Subcutaneous adipose tissue (tissue), 4 donors: ENCODE results near the gene ZBTB16. TPM values are rescaled to one million over a fixed set of nuclear protein-coding genes. Genes with fewer than 3 reads are reported as not detected.

Experiments used
- total RNA-seq, 4 donors: library from RNA; depleted of rRNA; stranded (reverse); fragments of >200 nt; gene quantifications; one replicate each; pipeline ENCODE4 v1.1.0, GENCODE V29; 2016
- TF ChIP-seq, protein P1 (sequence below): fragments of 450-650 bp; IDR thresholded peaks from one replicate; pipeline ENCODE4 v1.5.1; 2016; ENCODE audit warnings: low read depth, mild to moderate bottlenecking, control low read depth, antibody characterized with exemption, moderate library complexity

The ZBTB16 gene
- total RNA-seq, 4 donors from 2014 or later = 167 to 446 (median 261) TPM

DNA sequence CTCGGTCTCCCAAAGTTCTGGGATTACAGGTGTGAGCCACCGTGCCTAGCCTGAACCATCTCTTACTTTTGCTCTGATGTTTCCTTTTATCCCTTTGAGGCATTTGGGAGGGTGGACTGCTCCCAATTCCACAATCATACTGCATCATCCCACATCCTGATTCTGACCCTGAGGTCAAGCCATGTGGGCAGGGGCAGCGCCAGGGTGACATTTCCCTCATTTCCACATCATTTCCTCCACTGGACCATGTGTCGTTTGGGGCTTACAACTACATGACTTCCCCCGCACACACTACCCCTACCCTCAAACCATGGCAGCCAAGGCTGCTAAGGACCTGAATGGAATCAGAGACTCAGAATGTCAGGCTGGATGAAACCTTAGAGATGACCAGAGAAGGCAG, 26.4 kb upstream of the ZBTB16 start:
- TF ChIP-seq, protein P1, sequence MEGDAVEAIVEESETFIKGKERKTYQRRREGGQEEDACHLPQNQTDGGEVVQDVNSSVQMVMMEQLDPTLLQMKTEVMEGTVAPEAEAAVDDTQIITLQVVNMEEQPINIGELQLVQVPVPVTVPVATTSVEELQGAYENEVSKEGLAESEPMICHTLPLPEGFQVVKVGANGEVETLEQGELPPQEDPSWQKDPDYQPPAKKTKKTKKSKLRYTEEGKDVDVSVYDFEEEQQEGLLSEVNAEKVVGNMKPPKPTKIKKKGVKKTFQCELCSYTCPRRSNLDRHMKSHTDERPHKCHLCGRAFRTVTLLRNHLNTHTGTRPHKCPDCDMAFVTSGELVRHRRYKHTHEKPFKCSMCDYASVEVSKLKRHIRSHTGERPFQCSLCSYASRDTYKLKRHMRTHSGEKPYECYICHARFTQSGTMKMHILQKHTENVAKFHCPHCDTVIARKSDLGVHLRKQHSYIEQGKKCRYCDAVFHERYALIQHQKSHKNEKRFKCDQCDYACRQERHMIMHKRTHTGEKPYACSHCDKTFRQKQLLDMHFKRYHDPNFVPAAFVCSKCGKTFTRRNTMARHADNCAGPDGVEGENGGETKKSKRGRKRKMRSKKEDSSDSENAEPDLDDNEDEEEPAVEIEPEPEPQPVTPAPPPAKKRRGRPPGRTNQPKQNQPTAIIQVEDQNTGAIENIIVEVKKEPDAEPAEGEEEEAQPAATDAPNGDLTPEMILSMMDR = no peak

DNA sequence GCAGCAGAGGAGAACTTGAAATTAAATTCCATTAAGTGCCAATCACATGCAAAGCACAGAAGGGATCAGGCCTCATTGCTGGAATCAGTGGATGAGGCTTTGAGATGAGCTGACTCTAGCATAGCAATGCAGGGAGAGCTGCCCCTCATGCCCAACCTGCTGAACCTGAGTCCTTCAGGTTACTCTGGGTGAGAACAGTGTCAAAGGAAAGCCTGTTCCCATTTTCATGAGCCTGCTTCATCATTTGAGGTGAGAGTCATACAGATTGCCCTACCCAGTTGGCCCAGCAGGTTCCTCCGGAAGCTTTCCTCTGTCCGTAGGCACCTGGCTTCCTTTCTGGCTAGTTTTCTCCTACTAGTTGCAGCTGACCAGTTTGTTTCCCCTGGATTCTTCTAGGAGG, 25.9 kb upstream of the ZBTB16 start:
- TF ChIP-seq, protein P1 = no peak

DNA sequence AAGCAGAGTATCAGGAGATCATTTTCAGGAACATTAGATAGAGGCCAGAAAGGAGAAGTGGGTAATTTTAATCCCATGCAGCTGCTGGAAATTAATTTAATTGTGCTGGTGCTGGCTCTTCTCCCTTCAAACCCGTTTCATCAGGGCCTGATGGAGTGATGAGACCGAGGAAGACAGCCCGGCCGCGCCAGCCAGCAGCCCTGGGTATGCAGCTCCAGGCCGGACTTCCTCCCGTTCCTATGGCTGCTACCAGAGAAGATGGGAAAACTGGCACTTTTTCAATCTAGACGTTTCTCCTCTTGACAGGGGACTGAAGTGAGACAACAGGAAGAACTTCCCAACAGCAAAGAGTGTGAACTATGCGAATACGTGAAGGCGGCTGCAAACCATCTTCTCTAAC, 24.6 kb upstream of the ZBTB16 start:
- TF ChIP-seq, protein P1 = no peak

DNA sequence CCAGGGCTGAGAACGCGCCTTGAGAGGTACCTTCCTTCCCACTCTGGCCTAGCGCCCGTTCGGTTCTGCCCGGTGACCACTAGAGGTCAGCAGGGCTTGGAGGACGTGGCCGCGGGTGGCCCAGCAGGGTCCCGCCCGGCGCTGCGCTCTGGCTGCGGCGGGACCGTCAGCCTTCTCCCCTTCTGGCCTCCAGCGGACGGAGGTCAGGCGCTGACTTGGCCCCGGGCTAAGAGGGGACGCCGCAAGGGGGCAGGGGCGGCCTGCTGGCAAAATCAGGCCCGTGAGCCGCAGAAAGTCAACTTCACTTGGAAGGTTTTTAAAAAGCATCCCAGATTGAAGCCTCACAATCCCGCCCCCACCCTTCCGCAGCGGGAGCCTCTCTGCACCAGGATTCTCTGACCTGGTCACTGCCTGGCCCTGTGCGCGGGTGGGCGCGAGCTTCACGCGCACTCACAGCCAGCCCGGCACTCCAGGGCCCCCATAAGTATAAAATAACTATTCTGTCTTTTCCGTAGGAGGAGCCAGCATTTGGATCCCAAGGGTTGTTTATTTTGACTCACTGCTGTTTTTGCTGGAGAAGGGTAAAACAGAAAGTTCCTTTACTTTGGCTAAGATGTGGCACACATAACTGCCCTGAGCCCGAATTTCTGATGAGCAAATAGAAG, 23.2 kb upstream of the ZBTB16 start:
- TF ChIP-seq, protein P1 = no peak

DNA sequence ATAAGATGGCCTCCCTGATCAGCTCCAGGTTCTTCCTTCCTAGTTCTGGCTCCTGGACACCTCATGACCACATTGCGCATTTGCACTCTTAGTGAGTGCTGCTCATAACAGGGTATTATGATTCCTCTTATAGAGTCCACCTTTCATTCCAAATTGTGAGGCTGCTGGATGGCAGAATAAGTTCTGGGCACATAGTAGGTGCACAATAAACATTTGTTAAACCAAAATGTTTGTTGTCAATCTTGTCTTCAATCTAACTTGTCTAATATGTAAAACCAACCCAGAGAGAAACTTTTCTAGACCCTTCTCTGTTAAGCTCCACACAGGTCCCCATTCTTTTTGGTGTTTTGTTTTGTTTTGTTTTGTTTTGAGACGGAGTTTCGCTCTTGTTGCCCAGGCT, 22.6 kb upstream of the ZBTB16 start:
- TF ChIP-seq, protein P1 = no peak

DNA sequence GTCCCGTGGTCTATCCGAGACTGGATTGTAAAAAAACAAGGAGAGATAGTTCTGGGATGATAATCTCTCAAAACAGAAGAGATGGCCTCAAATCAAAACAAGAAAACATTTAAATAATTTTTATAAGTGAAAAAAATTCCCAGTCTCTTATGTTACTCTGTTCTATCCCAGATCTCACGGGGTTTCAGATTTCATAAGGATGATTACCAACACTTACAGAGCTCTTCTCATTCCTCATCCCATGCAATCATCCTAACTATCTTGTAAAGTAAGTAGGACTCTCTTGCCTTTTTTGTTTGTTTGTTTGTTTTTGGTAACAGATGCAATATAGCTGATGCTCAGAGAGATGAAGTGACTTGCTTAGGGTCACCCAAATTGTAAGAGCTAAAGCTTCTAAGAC, 20.0 kb upstream of the ZBTB16 start:
- TF ChIP-seq, protein P1 = no peak

DNA sequence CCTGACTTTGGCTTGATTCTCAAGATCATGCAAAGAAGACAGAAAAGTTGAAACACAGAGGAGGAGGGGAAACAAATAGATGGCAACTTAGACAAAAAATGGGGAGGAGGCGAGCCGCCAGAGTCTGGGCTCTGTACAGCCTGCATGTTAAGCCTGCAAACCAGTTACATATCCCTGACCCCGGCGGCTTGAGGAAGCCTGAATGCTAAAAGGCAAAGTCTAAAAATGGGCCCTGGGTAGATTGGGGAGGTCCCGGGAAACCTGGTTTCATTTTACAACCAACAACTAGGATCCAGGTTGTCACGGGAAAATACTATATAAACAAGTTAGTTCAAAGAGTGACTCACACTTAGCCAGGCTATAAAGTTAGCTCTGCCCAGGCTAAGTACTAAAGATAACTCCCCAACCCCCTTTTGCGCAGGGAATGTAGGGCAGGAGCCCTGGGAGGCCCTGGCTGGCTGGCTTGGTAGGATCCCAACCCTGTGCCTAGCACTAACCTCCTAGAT, 18.8 kb upstream of the ZBTB16 start:
- TF ChIP-seq, protein P1 = no peak
